Measurements from ENCODE around the gene CDH7.
A peak's percentile ranks its signal among the peaks of the same experiment; 100 is the strongest.

CDH7 gene, protein sequence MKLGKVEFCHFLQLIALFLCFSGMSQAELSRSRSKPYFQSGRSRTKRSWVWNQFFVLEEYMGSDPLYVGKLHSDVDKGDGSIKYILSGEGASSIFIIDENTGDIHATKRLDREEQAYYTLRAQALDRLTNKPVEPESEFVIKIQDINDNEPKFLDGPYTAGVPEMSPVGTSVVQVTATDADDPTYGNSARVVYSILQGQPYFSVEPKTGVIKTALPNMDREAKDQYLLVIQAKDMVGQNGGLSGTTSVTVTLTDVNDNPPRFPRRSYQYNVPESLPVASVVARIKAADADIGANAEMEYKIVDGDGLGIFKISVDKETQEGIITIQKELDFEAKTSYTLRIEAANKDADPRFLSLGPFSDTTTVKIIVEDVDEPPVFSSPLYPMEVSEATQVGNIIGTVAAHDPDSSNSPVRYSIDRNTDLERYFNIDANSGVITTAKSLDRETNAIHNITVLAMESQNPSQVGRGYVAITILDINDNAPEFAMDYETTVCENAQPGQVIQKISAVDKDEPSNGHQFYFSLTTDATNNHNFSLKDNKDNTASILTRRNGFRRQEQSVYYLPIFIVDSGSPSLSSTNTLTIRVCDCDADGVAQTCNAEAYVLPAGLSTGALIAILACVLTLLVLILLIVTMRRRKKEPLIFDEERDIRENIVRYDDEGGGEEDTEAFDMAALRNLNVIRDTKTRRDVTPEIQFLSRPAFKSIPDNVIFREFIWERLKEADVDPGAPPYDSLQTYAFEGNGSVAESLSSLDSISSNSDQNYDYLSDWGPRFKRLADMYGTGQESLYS

DNA sequence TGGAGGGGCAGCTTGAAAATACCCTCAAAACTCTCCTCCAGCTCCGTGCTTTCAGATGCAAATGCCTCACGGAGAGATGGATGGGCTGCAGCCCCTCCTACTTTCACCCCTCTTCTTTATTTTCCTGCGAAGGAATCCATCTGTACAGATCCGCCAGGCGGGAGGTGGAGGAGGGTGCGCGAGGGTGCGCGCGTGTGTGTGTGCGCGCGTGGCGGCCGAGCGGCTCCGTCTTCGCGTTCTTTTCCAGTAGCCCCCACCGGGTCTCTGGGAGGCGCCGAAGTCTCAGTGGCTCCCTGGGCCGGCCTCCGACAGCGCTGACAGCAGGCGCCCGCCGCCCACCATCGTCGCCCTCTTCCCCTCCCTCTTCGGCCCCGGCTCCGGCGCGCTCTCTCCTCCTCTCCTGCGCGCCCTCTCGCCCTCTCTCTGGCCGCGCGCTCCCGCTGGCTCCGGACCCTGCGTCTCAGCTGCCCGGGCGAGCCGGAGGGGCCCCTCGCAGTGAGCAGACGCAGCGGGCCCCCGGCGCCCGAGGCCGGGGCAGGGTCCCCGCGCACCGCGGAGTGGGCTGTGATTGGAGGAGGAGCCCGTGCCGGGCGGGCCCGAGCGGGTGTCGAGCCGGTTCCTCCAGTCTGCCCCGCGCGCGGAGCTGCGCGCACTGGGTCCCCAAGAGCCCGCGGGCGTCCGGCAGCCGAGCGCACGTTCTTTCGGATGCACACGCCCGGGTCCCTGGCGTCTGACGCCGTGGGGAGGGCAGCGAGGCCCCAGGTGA, at the start of gene CDH7:
CDH7 (plus strand) TSS at position 624 of the 766 bp plus-strand sequence. CDS start 11,831 bp downstream, outside the sequence.
- no peak for DNase-seq (ENCODE audit: low read depth in 2 of 2)

DNA sequence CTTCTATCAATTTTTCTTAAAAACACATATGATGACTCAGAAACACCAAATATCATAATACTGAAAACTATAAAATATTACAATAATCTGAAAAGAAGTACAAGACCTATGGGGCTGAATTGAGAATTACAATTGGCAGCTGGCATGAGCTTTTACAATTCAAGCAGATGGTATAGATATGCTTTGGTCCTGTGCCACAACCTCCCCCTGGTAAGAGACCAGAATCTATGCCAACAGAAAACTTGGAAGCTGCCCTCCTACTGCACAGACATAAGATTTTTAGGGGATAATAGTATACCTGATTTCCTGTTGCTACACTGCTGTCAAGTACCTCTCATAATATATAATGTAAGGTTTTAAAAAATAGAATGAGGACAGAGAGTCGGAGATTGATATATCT, 46.8 kb upstream of the CDH7 start:
- no peak for DNase-seq (ENCODE audit: low read depth in 2 of 2)

DNA sequence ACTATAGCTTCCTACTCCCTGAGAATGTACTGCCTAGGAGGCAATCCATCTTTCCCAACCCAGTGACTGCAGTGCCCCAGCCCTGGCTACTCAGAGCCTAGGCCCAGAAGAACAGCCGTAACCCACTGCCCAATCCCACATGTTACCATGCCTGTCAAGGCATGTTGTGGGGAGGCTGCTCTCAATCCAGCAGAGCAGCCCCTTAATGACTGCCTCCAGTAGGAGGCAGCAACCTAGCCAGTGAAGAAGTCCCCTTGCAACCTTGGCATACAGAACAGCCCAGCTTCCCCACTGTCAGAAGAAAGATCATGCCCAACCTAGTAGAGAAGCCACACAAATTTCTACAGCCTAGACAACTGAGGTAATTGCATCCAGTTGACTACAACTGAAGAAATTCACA, 44.2 kb upstream of the CDH7 start:
- DNase-seq (ENCODE audit: low read depth in 2 of 2): no peak

DNA sequence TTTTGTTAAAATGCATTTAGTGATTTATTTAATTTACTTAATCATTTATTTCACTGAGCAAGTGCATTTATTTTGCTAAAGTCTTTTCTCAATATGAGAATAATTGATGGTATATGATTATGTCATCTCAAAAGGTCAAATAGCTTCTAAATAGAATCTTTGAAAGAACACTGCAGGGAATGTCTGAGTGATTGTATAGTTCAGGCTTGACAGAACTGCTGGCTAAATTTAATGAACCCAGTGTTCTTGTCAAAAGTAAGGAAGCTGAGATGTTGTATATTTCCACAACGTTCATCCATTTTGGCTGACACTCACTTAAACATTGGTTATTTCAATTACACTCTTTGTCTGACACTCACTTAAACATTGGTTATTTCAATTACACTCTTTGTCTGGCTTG, 39.3 kb upstream of the CDH7 start:
- no peak for DNase-seq (ENCODE audit: low read depth in 2 of 2)

DNA sequence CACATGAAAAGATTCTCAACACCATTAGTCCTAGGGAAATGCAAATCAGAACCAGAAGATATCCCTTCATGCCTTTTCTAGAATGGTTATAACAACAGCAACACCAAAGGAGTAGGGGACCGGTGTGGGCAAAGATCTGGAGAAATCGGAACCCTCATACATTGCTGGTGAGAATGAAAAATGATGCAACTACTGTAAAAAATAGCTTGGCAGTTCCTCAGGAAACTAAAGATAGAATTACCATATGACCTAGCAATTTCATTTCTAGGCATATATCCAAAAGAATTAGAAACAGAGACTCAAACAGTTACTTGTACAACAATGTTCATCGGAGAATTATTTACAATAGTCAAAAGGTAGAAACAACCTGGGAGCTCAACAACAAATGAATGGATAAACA, 29.2 kb upstream of the CDH7 start:
- no peak for DNase-seq (ENCODE audit: low read depth in 2 of 2)

DNA sequence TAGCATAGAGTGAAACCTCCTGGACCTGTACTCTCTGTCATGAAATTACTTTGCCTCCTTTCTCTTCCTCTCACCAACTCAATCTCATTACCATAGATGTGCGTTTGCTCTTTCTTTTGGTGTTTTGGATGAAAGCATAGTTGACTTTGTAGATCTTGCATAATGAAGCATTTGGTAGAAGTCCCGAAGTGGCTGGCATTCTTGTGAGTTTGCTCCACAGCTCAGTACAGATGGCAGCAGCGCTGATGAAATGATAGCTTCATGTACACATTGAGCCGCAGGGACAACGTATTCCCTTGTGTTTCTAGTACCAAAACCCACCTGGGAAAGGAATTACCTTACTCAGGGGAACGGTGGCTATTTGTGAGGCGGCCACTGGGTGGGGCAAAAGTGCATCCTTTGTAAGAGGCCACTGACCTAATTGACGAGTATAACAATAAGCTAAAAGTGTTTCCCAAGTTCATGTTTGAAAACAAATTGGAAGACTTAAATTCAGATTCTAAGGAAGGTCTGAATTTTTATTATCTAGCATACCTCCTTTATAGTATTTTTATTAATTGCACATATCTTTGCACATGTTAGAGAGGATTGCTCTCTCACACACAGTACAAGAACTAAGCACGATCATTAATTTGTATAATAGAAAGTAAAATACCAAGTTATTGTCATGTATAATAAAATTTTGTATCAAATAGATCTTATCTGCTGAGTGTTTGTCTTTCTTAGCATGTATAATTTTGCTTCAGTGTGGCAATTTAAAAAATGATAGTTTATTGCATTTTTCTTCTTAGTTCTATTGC, 25.4 kb upstream of the CDH7 start:
- no peak for DNase-seq (ENCODE audit: low read depth in 2 of 2)

DNA sequence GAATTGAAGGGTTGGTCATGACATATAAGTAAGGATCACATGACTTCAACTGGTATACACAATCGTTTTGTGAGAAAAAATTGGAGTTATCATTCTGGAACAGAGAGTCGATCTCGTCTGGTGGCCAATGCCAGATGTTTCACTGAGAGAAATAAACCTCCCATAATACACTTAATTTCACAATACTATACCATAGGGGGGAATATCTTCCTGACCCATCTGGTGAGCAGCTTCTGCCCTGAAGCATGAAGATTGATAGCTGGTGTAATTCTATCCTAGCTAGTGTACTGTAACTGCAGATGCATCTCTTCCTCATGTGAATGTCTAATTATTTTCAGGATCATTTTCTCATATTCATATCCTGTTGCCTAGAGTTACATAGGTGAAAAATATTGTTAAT, 15.7 kb upstream of the CDH7 start:
- no peak for DNase-seq (ENCODE audit: low read depth in 2 of 2)

DNA sequence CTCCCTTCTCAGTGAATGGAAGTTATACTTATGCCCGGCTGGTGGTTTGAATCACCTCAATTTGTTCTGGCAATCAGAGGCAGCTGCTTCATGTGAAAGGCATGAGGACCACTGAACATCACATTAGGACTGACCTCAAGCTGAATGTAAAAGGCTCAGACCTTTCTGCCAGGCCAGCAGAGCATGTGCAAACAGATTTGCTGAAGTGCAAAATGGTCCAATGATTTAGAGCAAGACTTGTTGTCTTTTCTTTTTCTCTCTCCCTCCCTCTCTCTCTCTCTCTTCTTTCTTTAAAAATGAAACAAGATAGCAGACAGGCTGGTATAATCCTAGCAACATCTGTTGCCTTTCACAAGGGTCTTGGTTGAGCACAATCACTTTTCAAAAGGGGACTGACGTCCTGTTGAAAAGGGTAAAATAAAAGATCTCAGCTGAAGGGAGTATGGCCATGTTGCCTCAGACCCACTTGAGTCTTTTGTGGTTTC, 13.3 kb upstream of the CDH7 start:
- no peak for DNase-seq (ENCODE audit: low read depth in 2 of 2)

DNA sequence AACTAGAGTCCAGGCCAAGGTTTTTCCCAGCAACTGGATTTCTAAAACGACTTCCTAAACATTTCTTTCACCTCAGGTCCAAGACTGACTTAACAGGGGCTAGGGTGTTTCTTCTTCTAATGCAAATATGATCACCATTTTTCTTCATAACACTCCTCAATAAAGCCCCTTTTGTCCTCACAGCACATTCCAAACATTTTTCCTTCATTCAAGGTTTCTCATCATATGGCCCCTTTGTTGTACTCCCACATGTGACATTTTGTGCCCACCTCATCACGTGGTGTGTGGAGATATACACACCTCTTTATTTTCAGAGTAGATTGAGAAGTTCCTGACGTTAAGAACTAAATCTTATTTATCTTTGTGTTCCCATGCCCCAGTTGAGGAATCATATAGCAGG, 3.9 kb upstream of the CDH7 start:
- DNase-seq (ENCODE audit: low read depth in 2 of 2): no peak

DNA sequence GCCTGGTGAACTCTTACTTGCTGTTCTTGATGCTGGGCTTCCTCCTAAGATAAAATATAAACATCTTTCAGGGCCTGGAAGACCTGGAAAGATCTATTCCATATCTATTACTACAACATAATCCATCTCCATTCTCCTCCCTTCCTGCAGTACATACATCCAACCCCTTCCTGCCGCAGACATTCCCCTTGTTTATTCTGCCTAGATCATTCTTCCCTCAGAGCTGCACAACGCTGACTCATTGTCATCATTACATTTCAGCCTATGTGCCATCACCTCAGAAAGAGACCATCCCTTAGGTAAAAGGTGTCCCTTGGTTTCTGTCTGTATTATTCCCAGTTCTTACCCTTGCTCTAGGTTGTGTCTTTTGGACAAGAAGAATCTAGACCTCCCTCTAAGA, 2.5 kb upstream of the CDH7 start:
- no peak for DNase-seq (ENCODE audit: low read depth in 2 of 2)

DNA sequence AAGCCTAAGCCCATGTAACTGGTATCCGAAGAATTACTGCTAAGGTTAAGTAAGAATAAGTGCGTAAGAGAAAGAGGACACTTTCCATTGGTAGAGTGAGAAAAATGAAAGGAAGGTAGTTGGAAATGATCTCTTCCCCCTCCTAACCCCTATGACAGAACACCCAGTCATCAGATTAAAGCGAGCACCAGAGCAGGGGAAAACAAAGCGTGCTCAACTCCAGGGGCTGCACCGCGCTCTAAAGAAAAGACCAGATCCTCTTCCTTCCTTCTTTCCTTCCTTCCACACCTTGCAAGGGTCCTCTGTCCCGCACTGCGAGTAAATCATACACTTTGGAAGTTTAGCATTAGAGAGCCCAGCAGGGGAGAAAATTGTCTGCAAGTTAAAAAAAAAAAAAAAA, 971 bp upstream of the CDH7 start:
- no peak for DNase-seq (ENCODE audit: low read depth in 2 of 2)

DNA sequence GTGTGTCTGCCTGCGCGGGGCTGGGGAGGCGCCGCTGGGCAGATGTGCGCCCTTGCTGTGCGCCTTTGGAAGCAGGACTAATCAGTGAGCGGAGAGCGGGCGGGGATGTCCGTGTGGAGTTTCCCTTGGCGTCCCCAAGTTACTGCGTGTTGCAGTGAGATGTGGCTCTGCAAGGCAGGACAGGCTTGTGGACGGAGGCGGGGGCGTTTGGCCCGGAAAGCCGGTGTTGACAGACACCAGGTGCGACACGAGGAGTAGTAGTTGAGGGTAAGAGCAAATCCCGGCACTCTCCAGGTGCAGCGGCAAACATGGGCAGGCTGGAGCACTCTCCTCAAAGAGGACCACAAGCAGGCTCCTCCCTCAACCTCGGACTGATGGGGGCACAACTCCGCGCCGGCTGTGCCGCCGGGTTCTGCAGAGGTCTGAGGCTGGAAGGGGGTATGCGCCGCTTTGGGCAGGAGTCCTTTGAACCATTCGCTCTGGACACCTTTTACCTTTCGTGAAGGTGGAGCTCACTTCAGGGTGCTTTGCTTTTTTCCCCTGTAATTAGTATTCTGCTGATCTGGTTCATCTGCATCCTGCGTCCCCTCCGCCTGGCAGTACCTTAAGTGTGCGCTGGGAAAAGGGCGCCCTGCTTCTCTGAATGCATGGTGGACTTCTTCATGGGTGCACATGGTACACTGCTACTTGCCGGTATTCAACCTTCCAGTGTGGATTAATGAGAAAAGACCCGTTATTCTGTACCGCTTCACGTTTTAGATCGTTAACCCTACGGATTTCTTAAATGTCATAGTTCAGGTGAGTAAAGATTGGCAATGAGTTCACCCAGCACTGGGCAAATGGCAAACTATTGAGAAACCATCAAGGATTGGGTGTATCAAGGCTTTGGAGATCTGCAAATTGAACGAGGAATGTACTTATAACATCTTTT, 608 bp downstream of the CDH7 start:
- no peak for DNase-seq (ENCODE audit: low read depth in 2 of 2)

DNA sequence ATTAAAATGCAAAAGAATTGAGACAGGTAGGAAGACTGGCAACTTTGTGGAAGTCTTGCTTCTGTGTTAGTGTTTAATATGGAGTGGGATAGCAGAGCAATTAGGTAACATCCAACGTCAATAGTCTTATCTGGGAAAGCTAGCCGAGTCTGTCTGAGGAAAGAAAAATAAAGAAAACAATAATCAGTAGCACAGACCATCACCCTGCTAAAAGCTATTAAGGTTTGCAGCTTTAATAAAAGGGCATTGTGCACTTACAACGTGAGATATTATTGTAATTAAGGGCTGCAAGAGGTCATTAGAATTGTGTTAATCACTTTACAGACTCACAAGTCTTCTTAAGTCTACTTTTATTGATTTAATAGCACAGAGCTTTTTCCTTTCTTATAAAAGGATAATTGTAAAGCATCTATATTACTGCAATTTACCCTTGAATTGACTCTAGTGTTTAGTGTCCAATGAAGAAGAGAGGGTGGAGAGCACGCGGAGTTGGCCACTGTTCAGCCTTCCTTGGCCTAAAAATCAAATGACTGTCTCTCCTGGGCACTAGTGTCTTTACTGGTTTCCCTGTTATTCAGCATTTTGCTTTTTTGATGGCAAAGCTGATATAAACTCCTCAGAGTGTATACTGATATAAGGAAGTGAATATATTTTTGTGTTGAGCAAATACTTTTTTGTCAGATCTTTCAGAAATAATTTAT, 2.0 kb downstream of the CDH7 start:
- DNase-seq (ENCODE audit: low read depth in 2 of 2): no peak

DNA sequence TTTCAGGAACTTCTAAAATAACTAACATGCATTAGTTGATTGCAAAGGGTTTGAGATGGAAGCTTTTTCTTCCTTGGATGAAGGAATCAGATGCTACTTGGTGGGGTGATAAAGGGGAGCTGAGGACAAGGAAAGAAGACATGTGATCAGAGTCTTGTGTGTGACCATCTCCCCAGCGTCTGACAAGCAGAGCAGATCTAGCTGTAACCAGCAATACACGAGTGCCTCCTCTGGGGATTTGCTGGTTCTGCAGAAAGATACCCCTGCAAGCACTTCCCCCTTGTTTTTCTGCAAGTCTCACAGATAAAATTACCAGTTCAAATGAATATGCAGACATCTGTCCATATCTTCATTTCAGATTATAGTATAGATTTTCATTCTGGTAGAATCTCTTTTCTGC, 2.7 kb downstream of the CDH7 start:
- no peak for DNase-seq (ENCODE audit: low read depth in 2 of 2)

DNA sequence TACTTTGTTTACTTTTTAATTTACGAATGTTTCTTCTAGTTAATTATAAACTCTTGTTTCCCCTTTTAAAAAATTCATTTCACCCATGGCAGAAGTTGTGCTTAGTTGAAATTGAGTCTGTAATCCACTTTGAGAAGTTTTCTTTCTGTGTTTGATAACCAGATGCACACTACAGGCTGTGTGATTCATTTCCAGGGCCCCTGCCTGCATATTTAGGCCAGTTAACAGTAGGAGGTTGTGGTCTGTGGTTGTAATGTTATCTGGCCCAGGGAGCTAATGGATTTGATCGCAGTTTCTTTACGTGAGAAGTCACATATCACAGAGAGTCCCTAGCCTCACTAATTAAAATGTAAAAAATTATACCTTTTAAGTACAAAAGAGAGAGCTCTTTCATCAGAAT, 3.3 kb downstream of the CDH7 start:
- peak; percentile 34 to 39 for DNase-seq (ENCODE audit: low read depth in 2 of 2)

DNA sequence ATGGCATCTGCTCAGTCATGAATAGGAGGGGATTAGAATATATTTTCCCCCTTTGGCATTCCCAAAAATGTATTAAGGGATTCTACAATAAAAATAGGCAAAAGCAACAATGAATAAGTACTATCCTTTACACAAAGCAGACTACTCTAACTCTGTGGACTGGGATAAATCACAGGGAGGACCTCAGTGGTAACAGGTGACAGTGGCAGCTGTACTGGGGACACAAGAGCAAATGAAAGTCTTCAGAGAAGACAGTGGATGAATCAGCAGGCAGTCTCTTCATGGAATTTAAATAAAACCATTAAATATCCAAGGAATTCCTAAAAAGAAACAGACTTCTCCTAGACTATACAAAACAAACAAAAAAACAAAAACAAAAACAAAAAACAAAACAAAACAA, 4.8 kb downstream of the CDH7 start:
- DNase-seq (ENCODE audit: low read depth in 2 of 2): no peak

DNA sequence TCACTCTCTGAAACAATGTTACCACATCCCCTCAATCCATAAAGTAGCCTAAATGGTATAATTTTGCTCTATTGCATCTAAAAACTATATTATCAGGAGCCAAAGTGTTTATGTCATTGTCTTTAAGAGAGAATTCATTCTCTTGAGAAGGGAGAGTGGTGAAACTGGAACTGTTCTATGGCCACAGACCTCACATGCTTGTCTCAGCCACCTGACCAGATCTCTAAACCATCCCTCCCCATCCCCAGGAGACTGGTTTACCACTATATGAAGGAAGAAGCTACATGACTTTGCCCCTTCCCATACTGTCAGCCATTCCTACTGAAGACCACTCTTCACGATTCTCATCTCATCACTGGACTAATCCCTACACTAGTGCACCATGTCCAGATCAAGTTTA, 9.6 kb downstream of the CDH7 start:
- DNase-seq (ENCODE audit: low read depth in 2 of 2): no peak

DNA sequence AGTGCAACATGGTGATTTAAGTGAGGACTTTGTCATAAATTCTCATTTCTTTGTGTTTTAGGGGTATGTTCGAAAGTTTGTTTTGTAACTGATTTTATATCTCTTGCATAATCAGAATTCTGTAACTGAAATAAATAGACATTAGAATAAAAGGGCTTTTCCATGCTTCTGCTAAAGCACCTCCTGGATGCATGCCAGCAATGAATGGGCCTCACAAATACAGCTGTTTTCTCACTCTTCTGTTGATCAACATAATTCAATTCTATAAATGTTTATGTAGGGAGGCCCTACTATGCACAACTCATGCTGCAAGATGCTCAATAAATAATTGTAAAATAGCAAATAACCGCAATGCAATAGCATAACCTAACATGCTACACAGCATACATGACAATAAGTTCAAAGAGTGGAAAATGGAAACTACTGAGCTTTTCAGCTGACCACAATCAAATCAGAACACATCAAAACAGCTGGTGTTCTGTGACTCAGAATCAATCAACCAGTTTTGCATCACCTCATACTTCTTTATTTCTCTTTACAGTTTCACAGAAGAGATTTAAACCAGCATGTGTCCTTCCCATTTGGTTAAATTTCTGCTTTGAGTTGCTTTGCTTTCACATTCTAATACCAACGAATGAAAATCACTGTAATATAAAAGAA, 11.0 kb downstream of the CDH7 start:
- DNase-seq (ENCODE audit: low read depth in 2 of 2): no peak

DNA sequence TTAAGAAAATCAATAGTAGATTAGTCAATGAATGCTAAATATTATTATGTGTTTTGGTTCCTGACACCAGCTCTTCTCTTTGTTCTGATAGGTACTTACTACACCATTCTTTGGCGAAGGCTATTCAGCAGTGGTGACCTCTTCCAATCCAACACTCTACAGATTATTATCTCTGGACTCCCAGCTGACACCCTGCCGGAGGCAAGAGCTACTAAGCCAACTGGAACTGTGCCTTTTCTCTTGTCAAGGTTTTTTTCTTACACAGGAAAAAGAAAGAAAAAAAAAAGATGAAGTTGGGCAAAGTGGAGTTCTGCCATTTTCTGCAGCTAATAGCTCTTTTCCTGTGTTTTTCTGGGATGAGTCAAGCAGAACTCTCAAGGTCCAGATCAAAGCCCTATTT, 11.7 kb downstream of the CDH7 start:
- DNase-seq (ENCODE audit: low read depth in 2 of 2): no peak

Data from fibroblast of skin of left biceps (primary cell).